ENCODE data around the gene ITGAE. TPM values are rescaled to one million over a fixed set of nuclear protein-coding genes. Genes with fewer than 3 reads are reported as not detected.

Gene ITGAE
- total and polyA plus RNA-seq, 2 donors from 2014 or later, result 16.5 to 46.3 TPM

- Histone ChIP-seq H3K27ac (ENCODE audit: low read depth in 2 of 2, low read length in 2 of 2) (no peak overlapping the region), H3K9ac (ENCODE audit: low read length in 3 of 3) (no peak overlapping the region), H3K27me3 (ENCODE audit: control insufficient read depth, insufficient read depth, low read length) (no peaks in the 10 kb centered on the region), H3K9me3 (ENCODE audit: control insufficient read depth in 2 of 3, insufficient read depth in 1 of 3, low read length in 3 of 3) (no peaks in the 10 kb centered on the region), H3K4me1 (ENCODE audit: control insufficient read depth in 2 of 3, insufficient read depth in 2 of 3, low read depth in 1 of 3, low read length in 3 of 3) (no peaks in the 10 kb centered on the region), H3K36me3 (ENCODE audit: control insufficient read depth in 2 of 3, insufficient read depth in 3 of 3, low read length in 3 of 3) (peaks cover 5 to 35% (median 11%) of the 10 kb centered on the region in 3 donors), H3K4me3 (ENCODE audit: low read length in 3 of 3) (no peak overlapping the region)
- TF ChIP-seq CTCF (IDR thresholded peaks at IDR 0.05; ENCODE audit: borderline replicate concordance, extremely low read depth, insufficient read depth), result no peak
- DNase-seq, result no peak
- intact Hi-C loops (cut with DNase I), result no loop called here
- FAIRE-seq, result no peak
Observed at GRCh38 chr17:3810019-3810418, 9.0 kb upstream of the ITGAE start.

GRCh38 chr17:3809135-3809534 is 8.1 kb upstream of the ITGAE start:
- DNase-seq (no peak), FAIRE-seq (no peak)
- Histone ChIP-seq H3K9me3 (ENCODE audit: control insufficient read depth in 2 of 3, insufficient read depth in 1 of 3, low read length in 3 of 3) (no peaks in the 10 kb centered on the region), H3K4me1 (ENCODE audit: control insufficient read depth in 2 of 3, insufficient read depth in 2 of 3, low read depth in 1 of 3, low read length in 3 of 3) (no peaks in the 10 kb centered on the region), H3K27me3 (ENCODE audit: control insufficient read depth, insufficient read depth, low read length) (no peaks in the 10 kb centered on the region), H3K27ac (ENCODE audit: low read depth in 2 of 2, low read length in 2 of 2) (no peak overlapping the region), H3K4me3 (ENCODE audit: low read length in 3 of 3) (no peak overlapping the region), H3K36me3 (ENCODE audit: control insufficient read depth in 2 of 3, insufficient read depth in 3 of 3, low read length in 3 of 3) (peaks cover 5 to 27% (median 8%) of the 10 kb centered on the region in 3 donors), H3K9ac (ENCODE audit: low read length in 3 of 3) (no peak overlapping the region)
- TF ChIP-seq CTCF (IDR thresholded peaks at IDR 0.05; ENCODE audit: borderline replicate concordance, extremely low read depth, insufficient read depth), result no peak
- intact Hi-C loops (cut with DNase I), result no loop called here

GRCh38 chr17:3808701-3809100 is 7.7 kb upstream of the ITGAE start:
- Histone ChIP-seq H3K4me3 (ENCODE audit: low read length in 3 of 3) (no peak overlapping the region), H3K9ac (ENCODE audit: low read length in 3 of 3) (no peak overlapping the region), H3K27me3 (ENCODE audit: control insufficient read depth, insufficient read depth, low read length) (no peaks in the 10 kb centered on the region), H3K9me3 (ENCODE audit: control insufficient read depth in 2 of 3, insufficient read depth in 1 of 3, low read length in 3 of 3) (no peaks in the 10 kb centered on the region), H3K27ac (ENCODE audit: low read depth in 2 of 2, low read length in 2 of 2) (no peak overlapping the region), H3K4me1 (ENCODE audit: control insufficient read depth in 2 of 3, insufficient read depth in 2 of 3, low read depth in 1 of 3, low read length in 3 of 3) (no peaks in the 10 kb centered on the region), H3K36me3 (ENCODE audit: control insufficient read depth in 2 of 3, insufficient read depth in 3 of 3, low read length in 3 of 3) (peaks cover 5 to 23% (median 6%) of the 10 kb centered on the region in 3 donors)
- FAIRE-seq (no peak), DNase-seq (no peak)
- intact Hi-C loops (cut with DNase I), result no loop called here
- TF ChIP-seq CTCF (IDR thresholded peaks at IDR 0.05; ENCODE audit: borderline replicate concordance, extremely low read depth, insufficient read depth), result no peak

GRCh38 chr17:3805581-3805980 is 4.6 kb upstream of the ITGAE start:
- H3K36me3 ChIP-seq (ENCODE audit: control insufficient read depth in 2 of 3, insufficient read depth in 3 of 3, low read length in 3 of 3), result peaks cover under 1 to 11% (median 6%) of the 10 kb centered on the region in 3 donors
- no peak for TF ChIP-seq CTCF (IDR thresholded peaks at IDR 0.05; ENCODE audit: borderline replicate concordance, extremely low read depth, insufficient read depth)
- no peak overlapping the region for H3K27ac ChIP-seq (ENCODE audit: low read depth in 2 of 2, low read length in 2 of 2)
- H3K4me3 ChIP-seq (ENCODE audit: low read length in 3 of 3), result no peak overlapping the region
- H3K27me3 ChIP-seq (ENCODE audit: control insufficient read depth, insufficient read depth, low read length), result no peaks in the 10 kb centered on the region
- no peak overlapping the region for H3K9ac ChIP-seq (ENCODE audit: low read length in 3 of 3)
- intact Hi-C loops (cut with DNase I), result no loop called here
- DNase-seq (no peak), FAIRE-seq (no peak)
- no peaks in the 10 kb centered on the region for H3K4me1 ChIP-seq (ENCODE audit: control insufficient read depth in 2 of 3, insufficient read depth in 2 of 3, low read depth in 1 of 3, low read length in 3 of 3)
- H3K9me3 ChIP-seq (ENCODE audit: control insufficient read depth in 2 of 3, insufficient read depth in 1 of 3, low read length in 3 of 3), result no peaks in the 10 kb centered on the region

Measured in kidney (tissue), 14 donors.